Activated CD4-positive, alpha-beta T cell treated with anti-CD3 and anti-CD28 coated beads, Interleukin-2, amount 50 U/mL, for 16 hours (primary cell): ENCODE data around the gene ENDOV.

Experiments
- DNase-seq: peaks from one replicate; pipeline ENCODE4 v3.0.0-alpha.2; 2020

Gene ENDOV

DNA sequence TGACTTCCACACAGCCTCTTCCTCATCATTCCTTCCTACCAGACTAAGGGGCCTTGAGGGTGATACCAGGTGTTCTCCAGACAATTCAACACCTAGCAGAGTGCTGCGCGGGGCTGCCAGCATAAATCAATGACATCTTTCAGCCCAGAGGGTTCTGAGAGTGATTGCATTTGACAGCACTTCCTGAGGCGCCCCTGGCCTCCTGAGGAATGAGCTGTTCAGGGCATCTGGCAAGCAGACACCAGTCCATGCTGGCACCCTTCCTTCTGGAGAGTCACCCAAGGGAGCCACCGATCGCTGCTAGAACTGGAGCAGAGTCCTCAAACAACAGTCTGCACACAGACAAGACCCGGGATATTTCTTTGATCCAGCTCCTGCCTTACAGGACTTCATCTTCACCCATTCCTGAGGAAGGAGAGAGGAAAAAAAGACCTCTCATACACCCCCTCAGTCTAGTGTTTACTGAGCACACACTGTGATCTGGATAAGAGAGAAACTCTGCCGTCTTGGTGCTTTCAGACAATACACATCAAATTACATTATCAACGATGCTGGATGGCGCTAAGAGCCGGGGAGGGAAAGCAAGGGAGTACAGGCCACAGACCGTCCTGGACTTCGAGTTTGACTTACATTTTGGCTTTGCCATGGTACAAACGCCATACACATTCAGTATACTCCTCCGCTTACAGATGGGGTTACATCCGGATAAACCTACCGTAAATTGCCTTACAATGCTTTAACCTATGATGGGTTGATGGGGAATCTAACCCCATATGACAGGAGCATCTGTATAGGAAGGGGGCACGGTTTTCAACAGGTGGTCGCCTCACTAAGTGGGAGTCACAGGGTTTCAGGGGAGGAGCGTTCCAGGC, 38.4 kb downstream of the ENDOV start:
- no peak for DNase-seq

- no peak for DNase-seq
Observed at GRCh38 chr17:80453998-80454556, 39.1 kb downstream of the ENDOV start.

GRCh38 chr17:80454557-80455335, 39.8 kb downstream of the ENDOV start:
- peak; percentile 98 for DNase-seq

- peak; percentile 49 for DNase-seq
Observed at GRCh38 chr17:80455336-80455710, 40.4 kb downstream of the ENDOV start.

DNA sequence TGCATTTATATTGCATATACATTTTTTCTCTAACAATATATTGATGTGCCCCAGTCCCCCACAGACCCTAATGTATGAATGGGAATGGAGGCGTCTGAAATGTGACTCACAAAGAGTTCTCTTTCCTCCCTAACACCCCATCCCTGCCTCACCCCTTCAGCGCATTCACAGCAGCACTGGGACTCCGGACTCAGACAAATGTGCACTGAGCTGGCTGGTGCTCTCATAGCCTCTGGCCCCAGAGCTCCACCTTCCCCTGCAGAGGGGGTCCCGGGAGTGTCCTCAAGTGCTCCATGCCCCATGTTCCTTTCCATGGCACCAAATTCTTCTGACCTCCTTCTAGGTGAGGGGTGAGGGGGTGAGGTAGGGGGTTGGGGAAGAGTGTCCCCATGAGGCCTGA, 40.8 kb downstream of the ENDOV start:
- no peak for DNase-seq

DNA sequence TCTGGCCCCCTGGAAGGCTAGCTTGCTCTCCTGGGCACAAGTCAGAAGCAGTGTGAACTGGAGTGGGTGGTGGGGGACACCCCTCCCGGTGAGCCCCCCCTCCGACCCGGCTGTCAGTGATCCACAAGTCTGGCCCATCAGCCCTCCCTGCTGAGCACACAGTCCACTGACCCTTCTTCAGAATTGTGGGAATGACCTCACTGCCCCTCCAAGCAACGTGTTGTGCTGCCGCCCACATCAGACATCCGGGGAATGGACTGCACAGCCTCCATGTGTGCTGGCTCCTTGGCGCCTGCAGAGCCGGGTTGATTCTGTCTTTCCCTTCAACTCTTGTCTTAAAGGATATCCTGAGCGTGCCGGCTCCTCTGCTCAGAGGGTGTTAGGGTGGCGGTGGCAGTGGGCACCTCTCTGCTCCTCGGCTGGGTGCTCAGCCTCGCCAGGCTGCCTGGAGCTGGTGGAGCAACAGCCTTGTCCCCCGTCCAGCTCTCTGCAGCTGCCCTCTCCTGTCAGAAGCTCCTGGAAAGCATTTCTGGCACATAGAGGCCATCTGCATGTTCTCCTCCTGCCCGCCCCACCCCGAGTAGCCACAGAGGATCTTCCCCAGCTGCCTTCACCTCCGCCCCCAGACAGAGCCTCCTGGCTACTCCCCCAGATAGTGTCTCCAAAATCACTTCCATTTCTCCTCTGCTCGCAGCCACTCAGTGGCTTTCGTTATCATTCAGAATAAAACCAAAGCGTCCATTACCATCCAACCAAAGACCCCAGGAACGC, 41.7 kb downstream of the ENDOV start:
- no peak for DNase-seq

DNA sequence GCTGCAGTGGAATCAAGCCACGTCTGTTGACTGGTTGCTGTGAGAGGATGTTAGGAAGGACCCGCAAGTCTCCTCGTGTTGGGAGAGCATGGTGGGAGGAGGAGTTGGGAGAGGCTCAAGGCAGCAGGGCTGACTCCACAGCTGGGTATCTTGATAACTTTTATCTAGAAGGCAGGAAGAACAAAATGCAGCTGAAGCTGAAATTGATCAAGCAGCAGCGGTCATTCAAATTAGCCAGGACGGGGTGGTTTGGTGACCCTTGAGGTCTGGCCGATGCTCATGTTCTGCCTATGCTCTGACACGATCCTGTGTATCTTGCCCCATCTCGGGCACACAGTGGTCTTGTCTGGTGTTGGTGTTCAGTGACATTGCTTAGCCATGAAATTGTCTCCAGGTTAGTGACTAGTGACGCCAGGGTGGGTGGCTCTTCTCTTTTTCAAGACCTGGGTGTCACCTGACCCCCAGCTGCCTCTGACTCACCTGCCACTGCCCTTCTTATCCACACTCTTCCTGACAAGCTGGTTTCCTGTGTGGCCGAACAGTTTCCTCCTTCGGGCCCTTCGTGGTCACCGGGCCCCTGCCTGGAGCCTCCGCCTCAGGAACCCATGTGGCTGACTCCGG, 42.4 kb downstream of the ENDOV start:
- DNase-seq = no peak

- no peak for DNase-seq
Observed at GRCh38 chr17:80458016-80458415, 43.0 kb downstream of the ENDOV start.

DNA sequence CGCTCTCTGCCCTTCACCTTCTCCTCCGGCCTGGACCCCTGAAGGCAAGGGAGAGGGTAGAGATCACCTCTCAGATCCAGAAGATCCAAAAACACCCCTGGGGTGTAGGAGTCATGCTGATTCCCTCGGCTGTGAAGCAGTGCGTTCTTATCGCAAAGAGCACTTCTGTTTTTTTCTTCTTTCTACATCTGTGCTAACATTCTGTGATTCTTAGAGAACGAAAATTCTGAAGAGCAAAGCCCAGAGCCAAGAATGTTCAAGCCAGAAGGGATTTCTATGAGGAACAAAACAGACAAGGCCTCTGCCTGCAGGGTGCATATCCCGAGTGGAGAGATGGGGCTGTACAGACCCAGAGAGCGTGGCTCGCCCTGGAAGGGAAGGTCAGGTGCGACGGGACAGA, 44.3 kb downstream of the ENDOV start:
- DNase-seq = no peak

- DNase-seq = no peak
Observed at GRCh38 chr17:80460429-80460834, 45.5 kb downstream of the ENDOV start.

DNA sequence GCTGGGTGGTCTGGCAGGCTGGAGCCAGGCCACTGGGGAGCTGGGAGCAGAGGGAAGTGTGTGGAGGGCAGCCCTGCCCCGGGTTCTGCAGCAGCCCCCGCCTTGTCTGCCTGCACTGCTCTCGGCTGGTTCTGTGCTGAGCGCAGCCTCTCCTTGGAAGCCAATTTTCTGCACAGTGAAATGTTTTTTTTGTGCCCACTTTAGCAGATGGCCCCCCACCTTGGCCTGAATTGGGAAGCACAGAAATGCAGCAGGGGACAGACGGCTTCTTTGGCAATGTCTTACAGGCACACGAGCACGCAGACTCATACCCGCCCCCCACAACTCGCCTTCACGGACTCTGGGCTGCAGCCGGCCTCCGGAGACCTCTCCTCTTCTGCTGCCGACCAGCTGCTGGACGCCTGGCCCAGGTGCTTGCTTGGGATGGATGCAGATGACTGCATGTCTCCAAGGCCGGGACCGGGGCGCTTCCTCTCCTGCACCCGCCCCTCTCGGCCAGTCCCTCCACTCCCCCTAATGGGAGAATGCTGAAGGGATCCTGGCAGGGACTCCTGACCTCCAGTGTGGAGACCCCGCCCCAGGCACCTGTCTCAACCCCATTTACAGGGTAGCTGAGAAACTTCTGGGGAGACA, 46.7 kb downstream of the ENDOV start:
- DNase-seq = no peak

- DNase-seq = no peak
Observed at GRCh38 chr17:80463784-80464400, 48.9 kb downstream of the ENDOV start.

- DNase-seq = no peak
Observed at GRCh38 chr17:80464486-80464885, 49.5 kb downstream of the ENDOV start.

- DNase-seq = no peak
Observed at GRCh38 chr17:80465327-80465974, 50.5 kb downstream of the ENDOV start.

GRCh38 chr17:80466188-80466705, 51.3 kb downstream of the ENDOV start:
- no peak for DNase-seq

- DNase-seq = no peak
Observed at GRCh38 chr17:80468242-80468641, 53.3 kb downstream of the ENDOV start.

DNA sequence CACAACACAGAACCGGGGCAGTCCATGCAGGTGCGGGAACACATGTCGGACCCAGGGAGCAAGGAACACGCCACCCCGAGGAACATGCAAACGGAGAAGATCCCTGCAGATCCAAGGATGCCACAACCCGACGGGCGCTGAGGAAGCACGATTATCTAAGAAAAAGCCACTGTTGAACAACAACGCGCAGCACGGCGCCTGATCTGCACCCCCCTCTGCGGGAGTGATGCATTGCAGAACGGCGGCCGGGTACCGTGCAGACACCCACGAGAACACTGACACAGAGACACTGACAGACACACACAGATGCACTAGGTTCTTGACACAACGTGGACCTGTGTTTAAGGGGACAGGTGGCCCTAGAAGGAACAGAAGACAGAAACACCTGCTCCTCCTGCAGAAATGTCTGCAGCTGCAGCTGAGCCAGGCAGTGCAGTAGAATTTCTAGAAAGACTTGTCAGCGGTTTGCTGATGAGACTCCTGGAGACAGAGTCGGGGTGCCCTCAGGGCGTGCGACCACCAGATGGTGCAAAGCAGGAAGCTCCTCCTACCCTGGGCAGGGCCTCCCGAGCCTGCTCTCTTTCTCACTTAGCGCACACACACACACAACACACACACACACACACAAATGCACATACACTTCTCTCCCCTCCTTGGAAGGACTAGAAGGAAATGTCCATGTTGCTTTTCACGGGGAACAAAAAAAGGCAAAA, 54.0 kb downstream of the ENDOV start:
- DNase-seq = no peak

DNA sequence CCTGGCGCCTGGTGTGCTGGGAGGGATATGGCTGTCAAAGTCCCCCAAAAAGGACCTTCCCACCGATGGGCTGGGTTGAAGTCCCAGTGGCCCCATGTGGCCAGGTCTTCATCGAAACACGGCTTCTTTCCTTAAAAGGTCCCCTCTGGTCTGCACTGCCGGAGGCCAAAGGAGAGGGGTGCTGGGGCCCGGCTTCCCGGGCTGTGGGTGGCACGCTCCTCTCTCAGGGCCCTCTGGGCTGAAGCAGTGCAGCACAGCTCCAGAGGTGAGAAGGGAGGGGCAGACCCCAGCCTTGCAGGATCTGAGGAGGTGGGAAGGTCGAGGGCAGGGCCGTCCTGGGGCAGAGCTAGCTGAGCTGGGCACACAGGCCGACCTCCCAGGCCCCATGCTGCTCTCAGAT, 54.7 kb downstream of the ENDOV start:
- DNase-seq = no peak

- no peak for DNase-seq
Observed at GRCh38 chr17:80470603-80471002, 55.6 kb downstream of the ENDOV start.

GRCh38 chr17:80471922-80472321, 57.0 kb downstream of the ENDOV start:
- DNase-seq = no peak
